Liver (tissue), 9 donors: ENCODE data around the gene ISG15. TPM values are rescaled to one million over a fixed set of nuclear protein-coding genes. Genes with fewer than 3 reads are reported as not detected.
"Not testable (repeated sequence)": the region's sequence is repeated elsewhere in the genome, so short reads cannot be mapped to it uniquely, and the experiment has no call there.

Experiments
- DNase-seq: peaks from one replicate; pipeline ENCODE4 v3.0.0-alpha.2; 2017; ENCODE audit warnings: low spot score
- H3K27ac ChIP-seq, 2 donors: one replicate each; pipeline ENCODE4 v1.7.0; 2013; ENCODE audit warnings: inconsistent platforms in 2 of 2, low read length in 2 of 2, control low read depth in 1 of 2, low read depth in 1 of 2, mild to moderate bottlenecking in 1 of 2
- H3K27me3 ChIP-seq, 4 donors: one replicate each; pipeline versions ENCODE4 v1.6.1 to v1.7.0; 2013; ENCODE audit warnings: low read length in 3 of 4, inconsistent platforms in 1 of 4, mild to moderate bottlenecking in 1 of 4, moderate library complexity in 1 of 4; ENCODE audit not compliant: control insufficient read depth in 4 of 4, insufficient read depth in 4 of 4
- H3K36me3 ChIP-seq, 4 donors: one replicate each; pipeline versions ENCODE4 v1.6.1 to v1.7.0; 2013; ENCODE audit warnings: low read length in 3 of 4, mild to moderate bottlenecking in 3 of 4, low read depth in 1 of 4, moderate library complexity in 1 of 4; ENCODE audit not compliant: control insufficient read depth in 4 of 4, insufficient read depth in 3 of 4
- H3K4me1 ChIP-seq, 4 donors: one replicate each; pipeline versions ENCODE4 v1.6.1 to v1.7.0; 2013; ENCODE audit warnings: low read length in 3 of 4, mild to moderate bottlenecking in 3 of 4, moderate library complexity in 1 of 4; ENCODE audit not compliant: control insufficient read depth in 4 of 4, insufficient read depth in 4 of 4
- H3K4me3 ChIP-seq, 3 donors: one replicate each; pipeline versions ENCODE4 v1.6.1 to v1.7.0; 2013; ENCODE audit warnings: low read length in 3 of 3, control low read depth in 1 of 3, low read depth in 1 of 3, mild to moderate bottlenecking in 1 of 3
- H3K9ac ChIP-seq, 2 donors: one replicate each; pipeline ENCODE4 v1.7.0; 2013; ENCODE audit warnings: low read length in 2 of 2, mild to moderate bottlenecking in 2 of 2, moderate library complexity in 2 of 2, control low read depth in 1 of 2, low read depth in 1 of 2
- H3K9me3 ChIP-seq, 4 donors: one replicate each; pipeline versions ENCODE4 v1.6.1 to v1.7.0; 2013; ENCODE audit warnings: low read length in 3 of 4; ENCODE audit not compliant: control insufficient read depth in 4 of 4
- CTCF ChIP-seq: fragments of 150-350 bp; IDR thresholded peaks from 2 replicates; pipeline ENCODE4 v1.5.1; 2017; ENCODE audit warnings: improper control_type of control experiment, low read depth, low read length; ENCODE audit not compliant: missing input control
- EGR1 ChIP-seq, 2 donors: IDR thresholded peaks; 2 replicates each; pipeline ENCODE4 v1.6.1; 2016 to 2018; ENCODE audit warnings: antibody characterized with exemption in 2 of 2, low read depth in 2 of 2
- FOXA1 ChIP-seq: IDR thresholded peaks from 2 replicates; pipeline ENCODE4 v1.6.1; 2016; ENCODE audit warnings: antibody characterized with exemption
- FOXA2 ChIP-seq: IDR thresholded peaks from 2 replicates; pipeline ENCODE4 v1.6.1; 2016; ENCODE audit warnings: antibody characterized with exemption
- GABPA ChIP-seq, 2 donors: IDR thresholded peaks in 1 of 2; conservative IDR thresholded peaks in 1 of 2; 2 replicates each; pipeline ENCODE4 v1.6.1; 2016; ENCODE audit warnings: antibody characterized with exemption in 2 of 2, mild to moderate bottlenecking in 1 of 2, moderate library complexity in 1 of 2
- HNF4A ChIP-seq, 2 donors: conservative IDR thresholded peaks; 2 replicates each; pipeline ENCODE4 v1.6.1; 2016; ENCODE audit warnings: antibody characterized with exemption in 2 of 2, mild to moderate bottlenecking in 2 of 2
- HNF4G ChIP-seq: IDR thresholded peaks from 2 replicates; pipeline ENCODE4 v1.6.1; 2016; ENCODE audit warnings: antibody characterized with exemption
- JUND ChIP-seq, 2 donors: IDR thresholded peaks; 2 replicates each; pipeline ENCODE4 v1.6.1; 2016; ENCODE audit warnings: antibody characterized with exemption in 2 of 2
- MAX ChIP-seq: IDR thresholded peaks from 2 replicates; pipeline ENCODE4 v1.6.1; 2016; ENCODE audit warnings: antibody characterized with exemption
- NR2F2 ChIP-seq: IDR thresholded peaks from 2 replicates; pipeline ENCODE4 v1.6.1; 2016; ENCODE audit warnings: antibody characterized with exemption
- RAD21 ChIP-seq, 2 donors: IDR thresholded peaks; 2 replicates each; pipeline ENCODE4 v1.6.1; 2016; ENCODE audit warnings: antibody characterized with exemption in 2 of 2, mild to moderate bottlenecking in 2 of 2
- REST ChIP-seq: IDR thresholded peaks from 2 replicates; pipeline ENCODE4 v1.6.1; 2016; ENCODE audit warnings: antibody characterized with exemption, mild to moderate bottlenecking
- RXRA ChIP-seq, 2 donors: IDR thresholded peaks; 2 replicates each; pipeline ENCODE4 v1.6.1; 2017 to 2018; ENCODE audit warnings: antibody characterized with exemption in 2 of 2, mild to moderate bottlenecking in 1 of 2
- TAF1 ChIP-seq: conservative IDR thresholded peaks from 2 replicates; pipeline ENCODE4 v1.6.1; 2016; ENCODE audit warnings: antibody characterized with exemption, mild to moderate bottlenecking
- YY1 ChIP-seq: IDR thresholded peaks from 2 replicates; pipeline ENCODE4 v1.6.1; 2016; ENCODE audit warnings: antibody characterized with exemption, mild to moderate bottlenecking
- WGBS: extraction: QIAGEN DNeasy Blood & Tissue Kit; methylation state at CpG from one replicate; pipeline ENCODE4 v1.1.7; 2013; 5-methylcytosine and 5-hydroxymethylcytosine counted together
- polyA plus RNA-seq, 2 donors: library from polyadenylated mRNA; stranded (reverse) in 1 of 2; unstranded in 1 of 2; fragments of 200-250 nt in 1 of 2; fragments of >200 nt in 1 of 2; fragmentation: Nextera tagmentation in 1 of 2; extraction: Ambion mirVana in 1 of 2; gene quantifications; one replicate each; pipeline versions ENCODE4 v1.2.1 to v1.2.3, GENCODE V29; 2013 to 2015
- total RNA-seq, 2 donors: library from RNA; depleted of rRNA; stranded (reverse); fragments of >200 nt; gene quantifications; one replicate each; pipeline ENCODE4 v1.2.3, GENCODE V29; 2014
- donor health status: healthy.
- donor health status: healthy.
- donor health status: healthy.
- donor health status: healthy.
- donor health status: healthy.

Gene ISG15
- total and polyA plus RNA-seq, 4 donors: 9.3 to 89.4 (median 56.5) TPM

- no peak for TF ChIP-seq REST
- no peak for TF ChIP-seq RAD21 (IDR thresholded peaks at IDR 0.05)
Observed at GRCh38 chr1:985126-985525, 28.2 kb upstream of the ISG15 start (continued).

- not testable (repeated sequence) for H3K4me1 ChIP-seq, H3K9ac ChIP-seq, H3K9me3 ChIP-seq, H3K27ac ChIP-seq, H3K4me3 ChIP-seq, H3K27me3 ChIP-seq, H3K36me3 ChIP-seq, DNase-seq
- WGBS: 86% methylated on average over 5 of the region's 5 CpGs
Observed at GRCh38 chr1:988061-988460, 25.2 kb upstream of the ISG15 start.

- H3K27me3 ChIP-seq, H3K9me3 ChIP-seq: not testable (repeated sequence)
- WGBS: 95% methylated on average over 6 of the region's 6 CpGs
Observed at GRCh38 chr1:991275-991674, 22.0 kb upstream of the ISG15 start.

GRCh38 chr1:991895-992294 lies 21.4 kb upstream of the ISG15 start:
- no peak for DNase-seq
- TF ChIP-seq HNF4G: no peak
- TF ChIP-seq GABPA (IDR thresholded peaks at IDR 0.05 in 1 of 2, conservative IDR thresholded peaks at IDR 0.05 in 1 of 2): no peak
- TF ChIP-seq NR2F2: no peak
- TF ChIP-seq RAD21 (IDR thresholded peaks at IDR 0.05): no peak
- no peak for TF ChIP-seq MAX
- TF ChIP-seq YY1: no peak
- TF ChIP-seq FOXA1: no peak
- H3K27ac ChIP-seq: no peak overlapping the region
- no peaks in the 10 kb centered on the region for H3K27me3 ChIP-seq
- H3K9ac ChIP-seq: no peak overlapping the region
- H3K4me1 ChIP-seq: no peaks in the 10 kb centered on the region
- peaks cover 0 to 1% (median 0%) of the 10 kb centered on the region in 4 donors for H3K36me3 ChIP-seq
- H3K4me3 ChIP-seq: no peak overlapping the region
- 94% methylated on average over 10 of the region's 10 CpGs for WGBS
- peaks cover 0 to 6% (median 4%) of the 10 kb centered on the region in 4 donors for H3K9me3 ChIP-seq

More at GRCh38 chr1:991275-991674, 22.0 kb upstream of the ISG15 start:
- not testable (repeated sequence) for H3K4me3 ChIP-seq, H3K4me1 ChIP-seq, H3K27ac ChIP-seq, H3K9ac ChIP-seq, H3K36me3 ChIP-seq, DNase-seq

GRCh38 chr1:992362-992761 lies 20.9 kb upstream of the ISG15 start:
- Histone ChIP-seq H3K4me1 (peaks cover 0 to under 1% (median 0%) of the 10 kb centered on the region in 4 donors), H3K9ac (no peak overlapping the region), H3K27me3 (peaks cover 0 to 2% (median 0%) of the 10 kb centered on the region in 4 donors), H3K4me3 (no peak overlapping the region), H3K36me3 (peaks cover 0 to 1% (median 0%) of the 10 kb centered on the region in 4 donors), H3K9me3 (peaks cover 0 to 6% (median 4%) of the 10 kb centered on the region in 4 donors), H3K27ac (no peak overlapping the region)
- no peak for DNase-seq
- WGBS: 86% methylated on average over 7 of the region's 7 CpGs
- TF ChIP-seq GABPA (IDR thresholded peaks at IDR 0.05 in 1 of 2, conservative IDR thresholded peaks at IDR 0.05 in 1 of 2) (no peak), TAF1 (no peak), NR2F2 (no peak), FOXA2 (no peak), HNF4G (no peak), RXRA (IDR thresholded peaks at IDR 0.05) (no peak), RAD21 (IDR thresholded peaks at IDR 0.05) (no peak), YY1 (no peak), EGR1 (IDR thresholded peaks at IDR 0.05; ENCODE audit: low read depth in 2 of 2) (no peak), HNF4A (conservative IDR thresholded peaks at IDR 0.05) (no peak), CTCF (no peak), JUND (IDR thresholded peaks at IDR 0.05) (no peak)
